Breast epithelium (tissue), 4 donors: ENCODE measurements around the gene GC. TPM values are rescaled to one million over a fixed set of nuclear protein-coding genes. Genes with fewer than 3 reads are reported as not detected.
"Not testable (repeated sequence)": the region's sequence is repeated elsewhere in the genome, so short reads cannot be mapped to it uniquely, and the experiment has no call there.

ENCODE experiments used
- DNase-seq, 2 donors: peaks; one replicate each; pipeline ENCODE4 v3.0.0-alpha.2; 2019; ENCODE audit warnings: low spot score in 2 of 2
- H3K27ac ChIP-seq, 2 donors: fragments of 200-600 bp; sonication (generic) in 1 of 2; one replicate each; pipeline ENCODE4 v1.5.1; 2016 to 2019; ENCODE audit warnings: mild to moderate bottlenecking in 1 of 2
- H3K27me3 ChIP-seq, 2 donors: fragments of 200-600 bp; sonication (generic) in 1 of 2; one replicate each; pipeline versions ENCODE4 v1.5.1 to v1.6.0; 2017 to 2019; ENCODE audit warnings: control low read depth in 1 of 2, mild to moderate bottlenecking in 1 of 2
- H3K36me3 ChIP-seq: fragments of 200-600 bp; one replicate; pipeline ENCODE4 v1.5.1; 2019
- H3K4me1 ChIP-seq, 2 donors: fragments of 200-600 bp; sonication (generic); one replicate each; pipeline ENCODE4 v1.5.1; 2016 to 2019; ENCODE audit warnings: control low read depth in 1 of 2
- H3K4me3 ChIP-seq, 3 donors: fragments of 200-600 bp; sonication (generic); 1 replicate in 2 of 3; 2 replicates in 1 of 3; pipeline ENCODE4 v1.5.1; 2016 to 2019; ENCODE audit warnings: mild to moderate bottlenecking in 3 of 3, moderate library complexity in 2 of 3
- H3K9me3 ChIP-seq, 2 donors: fragments of 200-600 bp; sonication (generic) in 1 of 2; one replicate each; pipeline ENCODE4 v1.5.1; 2016 to 2019; ENCODE audit warnings: control low read depth in 1 of 2
- POLR2A ChIP-seq: fragments of 450-650 bp; IDR thresholded peaks from one replicate; pipeline ENCODE4 v1.6.1; 2016; ENCODE audit warnings: antibody characterized with exemption, mild to moderate bottlenecking, moderate library complexity
- POLR2AphosphoS5 ChIP-seq, 3 donors: sonication (generic); formaldehyde crosslinking; IDR thresholded peaks; one replicate each; pipeline ENCODE4 v1.6.1; 2017; ENCODE audit warnings: antibody characterized with exemption in 3 of 3
- intact Hi-C: fragments of 100-400 bp; cut with DNase I; formaldehyde crosslinking; loops from one replicate; pipeline ENCODE4 v1.15.1; 2023; ENCODE audit warnings: low total_unique reads
- total RNA-seq, 3 donors: library from RNA; depleted of rRNA; stranded (reverse); fragments of >200 nt; gene quantifications; one replicate each; pipeline ENCODE4 v1.1.0, GENCODE V29; 2016
- TF ChIP-seq, protein P1 (sequence below), 3 donors: fragments of 450-650 bp; IDR thresholded peaks; one replicate each; pipeline ENCODE4 v1.5.1; 2016 to 2017; ENCODE audit warnings: antibody characterized with exemption in 3 of 3, mild to moderate bottlenecking in 3 of 3, moderate library complexity in 3 of 3

Gene GC
- total RNA-seq, 3 donors from 2014 or later = not detected

DNA sequence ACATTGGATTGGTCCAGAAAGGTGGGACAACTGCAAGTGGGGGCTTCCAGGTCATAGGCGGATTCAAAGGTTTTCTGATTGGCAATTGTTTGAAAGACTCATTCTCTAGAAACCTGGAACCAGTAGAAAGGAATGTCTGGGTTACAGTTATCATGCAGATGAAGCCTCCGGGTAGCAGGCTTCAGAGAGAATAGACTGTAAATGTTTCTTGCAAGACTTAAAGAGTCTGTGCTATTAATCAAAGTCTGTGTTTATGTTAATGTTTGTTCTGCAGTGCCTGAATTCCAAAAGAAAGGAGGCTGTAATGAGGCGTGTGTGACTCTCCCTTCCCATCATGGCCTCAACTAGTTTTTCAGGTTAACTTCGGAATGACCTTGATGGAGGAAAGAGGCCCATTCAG lies 43.9 kb upstream of the GC start:
- TF ChIP-seq, protein P1, sequence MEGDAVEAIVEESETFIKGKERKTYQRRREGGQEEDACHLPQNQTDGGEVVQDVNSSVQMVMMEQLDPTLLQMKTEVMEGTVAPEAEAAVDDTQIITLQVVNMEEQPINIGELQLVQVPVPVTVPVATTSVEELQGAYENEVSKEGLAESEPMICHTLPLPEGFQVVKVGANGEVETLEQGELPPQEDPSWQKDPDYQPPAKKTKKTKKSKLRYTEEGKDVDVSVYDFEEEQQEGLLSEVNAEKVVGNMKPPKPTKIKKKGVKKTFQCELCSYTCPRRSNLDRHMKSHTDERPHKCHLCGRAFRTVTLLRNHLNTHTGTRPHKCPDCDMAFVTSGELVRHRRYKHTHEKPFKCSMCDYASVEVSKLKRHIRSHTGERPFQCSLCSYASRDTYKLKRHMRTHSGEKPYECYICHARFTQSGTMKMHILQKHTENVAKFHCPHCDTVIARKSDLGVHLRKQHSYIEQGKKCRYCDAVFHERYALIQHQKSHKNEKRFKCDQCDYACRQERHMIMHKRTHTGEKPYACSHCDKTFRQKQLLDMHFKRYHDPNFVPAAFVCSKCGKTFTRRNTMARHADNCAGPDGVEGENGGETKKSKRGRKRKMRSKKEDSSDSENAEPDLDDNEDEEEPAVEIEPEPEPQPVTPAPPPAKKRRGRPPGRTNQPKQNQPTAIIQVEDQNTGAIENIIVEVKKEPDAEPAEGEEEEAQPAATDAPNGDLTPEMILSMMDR (IDR thresholded peaks at IDR 0.05) = no peak
- TF ChIP-seq POLR2A (no peak), POLR2AphosphoS5 (IDR thresholded peaks at IDR 0.05) (no peak)
- no peaks in the 10 kb centered on the region for H3K27me3 ChIP-seq
- H3K9me3 ChIP-seq = no peaks in the 10 kb centered on the region
- DNase-seq = no peak
- H3K4me3 ChIP-seq = no peak overlapping the region
- H3K36me3 ChIP-seq = no peaks in the 10 kb centered on the region
- H3K27ac ChIP-seq = no peak overlapping the region
- intact Hi-C loops = no loop called here
- H3K4me1 ChIP-seq = no peaks in the 10 kb centered on the region

DNA sequence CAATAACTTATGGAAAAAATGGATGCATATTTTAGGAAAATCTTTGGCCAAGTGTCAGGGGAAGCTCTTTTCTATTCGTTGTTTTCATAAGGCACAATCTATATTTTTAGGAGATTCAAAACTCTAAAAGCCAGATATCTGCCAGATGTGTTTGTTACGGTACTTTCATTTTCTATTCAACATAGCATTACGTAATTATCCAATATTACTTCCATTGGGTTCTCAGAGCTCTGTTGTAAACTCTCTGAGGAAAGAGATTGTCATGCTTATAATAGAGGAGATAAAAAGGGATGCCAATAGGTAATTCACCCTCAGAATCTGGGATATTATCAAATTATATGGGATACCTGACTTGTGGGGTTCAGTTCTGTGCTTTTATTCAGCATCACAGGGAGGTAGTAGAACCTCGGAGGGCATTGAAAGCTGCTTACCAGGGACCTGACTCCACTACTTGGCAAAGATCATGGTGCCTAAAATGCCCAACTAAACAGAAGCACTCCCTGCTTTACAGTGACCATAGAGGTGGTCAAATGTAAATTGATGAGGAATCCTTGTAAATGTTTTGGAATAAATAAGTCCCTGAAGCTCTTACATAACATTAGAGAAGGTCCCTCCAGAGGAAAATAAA lies 32.9 kb upstream of the GC start:
- Histone ChIP-seq H3K4me1 (no peaks in the 10 kb centered on the region), H3K27me3 (no peaks in the 10 kb centered on the region), H3K36me3 (no peaks in the 10 kb centered on the region), H3K27ac (no peak overlapping the region), H3K4me3 (no peak overlapping the region), H3K9me3 (no peaks in the 10 kb centered on the region)
- intact Hi-C loops = no loop called here
- TF ChIP-seq POLR2A = no peak
- TF ChIP-seq POLR2AphosphoS5 (IDR thresholded peaks at IDR 0.05) = no peak
- TF ChIP-seq, protein P1 (IDR thresholded peaks at IDR 0.05) = no peak
- no peak for DNase-seq

DNA sequence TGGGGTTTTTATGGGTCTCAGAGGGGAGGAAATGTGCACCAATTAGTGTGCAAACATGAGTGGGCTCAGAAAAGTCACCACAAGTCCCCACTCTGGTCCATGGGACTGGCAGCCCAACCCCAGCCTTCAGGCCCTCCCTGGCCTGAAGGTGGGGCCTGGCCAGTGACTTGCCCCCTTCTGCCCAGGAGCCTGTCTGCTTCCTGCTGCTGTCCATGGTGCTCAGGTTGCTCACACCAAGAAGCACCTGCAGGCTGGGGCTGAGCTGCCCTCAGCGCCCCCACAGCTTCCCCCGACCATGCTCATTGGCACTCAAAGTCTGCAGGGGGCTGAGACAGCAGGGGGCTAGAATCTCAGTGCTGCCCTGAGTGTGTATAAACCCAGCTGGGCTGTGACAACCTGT lies 30.6 kb upstream of the GC start:
- Histone ChIP-seq H3K4me1 (no peaks in the 10 kb centered on the region), H3K27ac (no peak overlapping the region), H3K9me3 (no peaks in the 10 kb centered on the region), H3K27me3 (no peaks in the 10 kb centered on the region), H3K4me3 (no peak overlapping the region), H3K36me3 (no peaks in the 10 kb centered on the region)
- no peak for DNase-seq
- intact Hi-C loops = no loop called here
- TF ChIP-seq POLR2AphosphoS5 (IDR thresholded peaks at IDR 0.05) = no peak
- no peak for TF ChIP-seq POLR2A
- TF ChIP-seq, protein P1 (IDR thresholded peaks at IDR 0.05) = no peak

DNA sequence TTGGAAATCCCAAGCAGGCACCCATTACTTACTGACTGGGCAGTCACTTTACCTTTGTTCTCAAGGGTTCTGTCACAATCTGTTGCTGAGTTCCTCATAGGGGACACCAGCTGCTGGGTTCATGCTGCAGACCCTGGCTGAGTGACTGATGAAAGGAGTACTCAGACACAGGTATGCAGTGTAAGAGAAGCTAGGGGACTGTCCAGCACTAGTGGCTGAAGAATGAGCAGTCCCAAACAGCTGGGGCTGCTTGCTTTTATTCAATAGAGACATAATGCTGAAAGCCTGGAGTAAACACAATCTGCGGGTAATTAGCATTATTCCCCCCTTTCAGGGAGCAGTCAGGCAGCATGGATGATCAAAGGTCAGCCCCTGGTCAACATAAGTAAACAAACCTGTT lies 25.9 kb upstream of the GC start:
- H3K36me3 ChIP-seq, H3K4me3 ChIP-seq, H3K4me1 ChIP-seq, H3K27ac ChIP-seq, H3K27me3 ChIP-seq, H3K9me3 ChIP-seq, intact Hi-C loops, DNase-seq: not testable (repeated sequence)

DNA sequence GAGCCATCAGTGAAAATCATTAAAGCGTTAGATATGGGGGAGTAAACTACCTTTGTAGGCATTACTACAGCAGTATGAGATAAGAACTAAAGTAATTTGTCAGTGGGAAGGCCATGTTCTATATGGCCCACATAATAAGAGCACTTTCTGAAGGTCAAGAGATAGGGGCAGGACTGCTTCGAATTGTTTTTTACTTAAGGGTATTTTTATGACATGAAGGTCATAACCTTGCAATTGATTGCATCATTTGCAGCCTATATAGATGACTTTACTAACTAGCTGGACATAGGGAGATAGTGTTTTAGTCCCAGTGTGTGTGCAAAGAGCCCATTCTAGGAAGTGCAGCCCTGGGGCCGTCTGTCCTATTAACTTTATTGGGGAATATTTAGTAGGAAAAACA lies 23.6 kb upstream of the GC start:
- no peak for DNase-seq
- no peaks in the 10 kb centered on the region for H3K4me1 ChIP-seq
- TF ChIP-seq POLR2AphosphoS5 (IDR thresholded peaks at IDR 0.05) (no peak), POLR2A (no peak)
- TF ChIP-seq, protein P1 (IDR thresholded peaks at IDR 0.05) = no peak
- no peak overlapping the region for H3K4me3 ChIP-seq
- H3K36me3 ChIP-seq = no peaks in the 10 kb centered on the region
- intact Hi-C loops = no loop called here
- no peaks in the 10 kb centered on the region for H3K27me3 ChIP-seq
- no peak overlapping the region for H3K27ac ChIP-seq
- H3K9me3 ChIP-seq = no peaks in the 10 kb centered on the region

DNA sequence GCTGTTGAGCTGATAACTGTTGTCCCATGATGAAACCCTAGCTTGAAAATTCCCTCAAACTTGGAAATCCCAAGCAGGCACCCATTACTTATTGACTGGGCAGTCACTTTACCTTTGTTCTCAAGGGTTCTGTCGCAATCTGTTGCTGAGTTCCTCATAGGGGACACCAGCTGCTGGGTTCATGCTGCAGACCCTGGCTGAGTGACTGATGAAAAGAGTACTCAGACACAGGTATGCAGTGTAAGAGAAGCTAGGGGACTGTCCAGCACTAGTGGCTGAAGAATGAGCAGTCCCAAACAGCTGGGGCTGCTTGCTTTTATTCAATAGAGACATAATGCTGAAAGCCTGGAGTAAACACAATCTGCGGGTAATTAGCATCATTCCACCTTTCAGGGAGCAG lies 21.4 kb upstream of the GC start:
- H3K36me3 ChIP-seq, DNase-seq, intact Hi-C loops, H3K27me3 ChIP-seq, H3K9me3 ChIP-seq, H3K4me1 ChIP-seq, H3K27ac ChIP-seq, H3K4me3 ChIP-seq: not testable (repeated sequence)

DNA sequence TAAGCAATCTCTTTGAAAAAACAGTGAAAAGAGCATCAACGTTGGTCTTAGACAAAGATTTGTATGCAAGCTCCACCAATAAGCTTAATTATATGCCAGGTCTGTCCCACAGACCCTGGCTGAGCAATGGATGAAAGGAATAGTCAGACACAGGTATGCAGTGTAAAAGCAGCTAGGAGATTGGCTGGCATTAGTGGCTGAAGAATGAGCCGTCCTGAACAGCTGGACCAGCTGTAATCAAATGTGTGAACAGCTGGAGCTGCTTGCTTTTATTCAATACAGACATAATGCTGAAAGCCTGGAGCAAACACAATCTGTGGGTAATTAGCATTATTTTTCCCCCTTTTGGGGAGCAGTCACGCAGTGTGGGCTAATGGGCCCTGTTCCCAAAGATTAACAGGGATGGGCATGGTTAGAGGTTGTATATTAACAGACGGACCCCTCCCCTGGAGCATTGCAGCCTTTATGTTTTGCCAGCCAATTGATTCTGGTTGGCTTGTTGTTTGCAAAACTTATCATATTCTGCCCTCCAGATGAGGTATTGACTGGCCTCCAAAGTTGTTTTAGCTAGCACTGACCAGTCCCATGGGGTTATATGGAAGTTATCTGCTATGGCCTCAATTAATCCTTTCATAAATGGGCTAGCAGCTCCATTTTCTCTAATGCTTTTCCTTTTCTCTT lies 20.3 kb upstream of the GC start:
- intact Hi-C loops, H3K4me3 ChIP-seq, H3K36me3 ChIP-seq, DNase-seq, H3K4me1 ChIP-seq, H3K9me3 ChIP-seq, H3K27ac ChIP-seq, H3K27me3 ChIP-seq: not testable (repeated sequence)
